Neuron (in vitro differentiated cells): ENCODE data around the gene SEC24C.

Experiments
- H2AFZ ChIP-seq: one replicate; pipeline ENCODE4 v1.6.1; 2013; ENCODE audit warnings: low read depth, mild to moderate bottlenecking, inconsistent platforms, low read length, moderate library complexity
- H3K27me3 ChIP-seq: one replicate; pipeline ENCODE4 v1.6.1; 2013; ENCODE audit warnings: low read length; ENCODE audit not compliant: insufficient read depth
- H3K36me3 ChIP-seq: one replicate; pipeline ENCODE4 v1.6.1; 2013; ENCODE audit warnings: low read length; ENCODE audit not compliant: insufficient read depth
- H3K4me1 ChIP-seq: one replicate; pipeline ENCODE4 v1.6.1; 2013; ENCODE audit warnings: low read length; ENCODE audit not compliant: insufficient read depth
- H3K4me3 ChIP-seq: 2 replicates; pipeline ENCODE4 v1.5.1; 2013; ENCODE audit warnings: mild to moderate bottlenecking, low read length, moderate library complexity
- H3K9me3 ChIP-seq: one replicate; pipeline ENCODE4 v1.6.1; 2013; ENCODE audit warnings: low read length

SEC24C gene

DNA sequence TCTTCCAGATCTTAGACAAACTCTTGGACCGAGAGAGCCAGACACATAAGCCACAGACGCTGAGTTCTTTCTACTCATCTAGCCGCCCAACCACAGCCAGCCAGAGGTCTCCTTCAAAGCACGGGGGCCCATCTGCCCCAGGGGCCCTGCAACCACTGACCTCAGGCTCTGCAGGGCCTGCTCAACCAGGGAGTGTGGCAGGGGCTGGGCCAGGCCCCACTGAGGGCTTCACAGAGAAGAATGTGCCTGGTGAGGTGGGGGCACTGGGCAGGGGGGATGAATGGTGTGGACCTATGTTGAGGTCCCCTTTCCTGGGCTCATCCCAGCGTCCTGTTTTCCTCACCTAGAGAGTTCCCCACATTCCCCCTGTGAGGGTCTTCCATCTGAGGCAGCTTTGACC lies 52.6 kb downstream of the SEC24C start:
- Histone ChIP-seq H3K9me3 (no peaks in the 10 kb centered on the region), H3K36me3 (peaks cover 78% of the 10 kb centered on the region), H3K27me3 (no peaks in the 10 kb centered on the region), H3K4me3 (no peak overlapping the region), H3K4me1 (no peaks in the 10 kb centered on the region), H2AFZ (no peak overlapping the region)

DNA sequence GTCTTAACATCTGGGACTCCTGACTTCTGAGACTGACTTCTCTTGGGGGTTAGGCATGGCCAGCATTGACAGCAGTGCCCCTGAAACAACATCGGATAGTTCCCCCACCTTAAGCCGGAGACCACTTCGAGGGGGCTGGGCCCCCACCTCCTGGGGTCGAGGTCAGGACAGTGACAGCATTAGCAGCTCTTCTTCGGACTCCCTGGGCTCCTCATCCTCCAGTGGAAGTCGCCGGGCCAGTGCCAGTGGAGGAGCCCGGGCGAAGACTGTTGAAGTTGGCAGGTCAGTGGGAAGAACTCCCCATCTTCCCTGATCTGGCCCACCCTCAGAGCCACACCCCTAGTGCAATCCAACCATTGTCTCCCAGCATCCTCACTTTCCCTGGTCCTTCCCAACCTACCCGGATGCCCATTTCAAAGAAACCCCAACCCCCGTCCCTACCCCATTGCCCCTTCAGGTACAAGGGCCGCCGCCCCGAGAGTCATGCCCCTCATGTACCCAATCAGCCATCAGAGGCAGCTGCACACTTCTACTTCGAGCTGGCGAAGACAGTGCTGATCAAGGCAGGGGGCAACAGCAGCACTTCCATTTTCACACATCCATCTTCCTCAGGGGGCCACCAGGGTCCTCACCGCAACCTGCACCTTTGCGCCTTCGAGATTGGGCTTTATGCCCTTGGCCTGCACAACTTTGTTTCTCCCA lies 53.3 kb downstream of the SEC24C start:
- no peak overlapping the region for H3K4me3 ChIP-seq
- H3K4me1 ChIP-seq = no peaks in the 10 kb centered on the region
- H3K9me3 ChIP-seq = no peaks in the 10 kb centered on the region
- H3K27me3 ChIP-seq = no peaks in the 10 kb centered on the region
- peaks cover 81% of the 10 kb centered on the region for H3K36me3 ChIP-seq
- H2AFZ ChIP-seq = no peak overlapping the region

DNA sequence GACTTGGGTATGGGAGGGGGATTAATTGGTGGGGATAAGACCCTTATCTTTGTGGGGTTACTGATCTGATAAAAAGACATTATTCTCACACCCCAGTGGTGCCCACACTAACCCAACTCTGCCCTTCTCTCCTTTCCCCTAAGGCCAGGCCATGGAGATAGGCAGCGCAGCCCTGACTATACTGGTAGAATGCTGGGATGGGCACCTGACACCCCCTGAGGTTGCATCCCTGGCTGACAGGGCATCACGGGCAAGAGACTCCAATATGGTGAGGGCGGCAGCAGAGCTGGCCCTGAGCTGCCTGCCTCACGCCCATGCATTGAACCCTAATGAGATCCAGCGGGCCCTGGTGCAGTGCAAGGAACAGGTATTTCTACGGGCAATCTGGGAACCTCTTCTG lies 53.9 kb downstream of the SEC24C start:
- Histone ChIP-seq H3K4me3 (no peak overlapping the region), H3K36me3 (peaks cover 80% of the 10 kb centered on the region), H2AFZ (no peak overlapping the region)

DNA sequence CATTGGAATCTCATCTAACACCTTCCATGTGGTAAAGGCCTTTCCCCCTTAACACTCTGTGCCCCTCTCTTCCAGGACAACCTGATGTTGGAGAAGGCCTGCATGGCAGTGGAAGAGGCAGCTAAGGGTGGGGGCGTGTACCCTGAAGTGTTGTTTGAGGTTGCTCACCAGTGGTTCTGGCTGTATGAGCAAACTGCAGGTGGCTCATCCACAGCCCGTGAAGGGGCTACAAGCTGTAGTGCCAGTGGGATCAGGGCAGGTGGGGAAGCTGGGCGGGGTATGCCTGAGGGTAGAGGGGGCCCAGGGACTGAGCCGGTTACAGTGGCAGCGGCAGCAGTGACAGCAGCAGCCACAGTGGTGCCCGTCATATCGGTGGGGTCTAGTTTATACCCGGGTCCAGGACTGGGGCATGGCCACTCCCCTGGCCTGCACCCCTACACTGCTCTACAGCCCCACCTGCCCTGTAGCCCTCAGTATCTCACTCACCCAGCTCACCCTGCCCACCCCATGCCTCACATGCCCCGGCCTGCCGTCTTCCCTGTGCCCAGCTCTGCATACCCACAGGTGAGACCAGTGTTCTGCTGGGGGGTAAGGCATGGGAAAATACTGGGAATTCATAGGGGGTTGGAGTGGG lies 54.9 kb downstream of the SEC24C start:
- no peaks in the 10 kb centered on the region for H3K4me1 ChIP-seq
- no peaks in the 10 kb centered on the region for H3K27me3 ChIP-seq
- H3K36me3 ChIP-seq = peaks cover 81% of the 10 kb centered on the region
- H3K9me3 ChIP-seq = no peaks in the 10 kb centered on the region
- H3K4me3 ChIP-seq = no peak overlapping the region
- no peak overlapping the region for H2AFZ ChIP-seq

More for the DNA sequence above, 53.9 kb downstream of the SEC24C start:
- no peaks in the 10 kb centered on the region for H3K27me3 ChIP-seq
- H3K4me1 ChIP-seq = no peaks in the 10 kb centered on the region
- no peaks in the 10 kb centered on the region for H3K9me3 ChIP-seq

DNA sequence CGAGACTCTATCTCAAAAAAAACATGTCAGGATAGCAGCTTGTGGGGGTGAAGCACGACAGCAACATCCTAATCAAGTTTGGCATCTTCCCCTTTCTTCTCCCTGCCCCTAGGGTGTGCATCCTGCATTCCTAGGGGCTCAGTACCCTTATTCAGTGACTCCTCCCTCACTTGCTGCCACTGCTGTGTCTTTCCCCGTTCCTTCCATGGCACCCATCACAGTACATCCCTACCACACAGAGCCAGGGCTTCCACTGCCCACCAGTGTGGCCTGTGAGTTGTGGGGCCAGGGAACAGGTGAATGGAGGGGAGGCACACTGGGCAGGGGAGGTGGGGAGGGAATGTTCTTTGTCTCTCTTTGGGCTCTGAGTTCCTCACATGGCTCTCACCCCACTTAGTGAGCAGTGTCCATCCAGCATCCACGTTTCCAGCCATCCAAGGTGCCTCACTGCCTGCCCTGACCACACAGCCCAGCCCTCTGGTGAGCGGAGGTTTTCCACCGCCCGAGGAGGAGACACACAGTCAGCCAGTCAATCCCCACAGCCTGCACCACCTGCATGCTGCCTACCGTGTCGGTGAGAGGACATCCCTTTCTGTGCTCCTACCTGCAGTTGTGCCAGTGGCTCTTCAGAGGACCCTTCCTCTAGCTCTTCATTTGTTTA lies 55.9 kb downstream of the SEC24C start:
- no peaks in the 10 kb centered on the region for H3K9me3 ChIP-seq
- H3K36me3 ChIP-seq = peaks cover 73% of the 10 kb centered on the region
- H3K4me1 ChIP-seq = no peaks in the 10 kb centered on the region
- no peaks in the 10 kb centered on the region for H3K27me3 ChIP-seq
- no peak overlapping the region for H3K4me3 ChIP-seq
- H2AFZ ChIP-seq = no peak overlapping the region

DNA sequence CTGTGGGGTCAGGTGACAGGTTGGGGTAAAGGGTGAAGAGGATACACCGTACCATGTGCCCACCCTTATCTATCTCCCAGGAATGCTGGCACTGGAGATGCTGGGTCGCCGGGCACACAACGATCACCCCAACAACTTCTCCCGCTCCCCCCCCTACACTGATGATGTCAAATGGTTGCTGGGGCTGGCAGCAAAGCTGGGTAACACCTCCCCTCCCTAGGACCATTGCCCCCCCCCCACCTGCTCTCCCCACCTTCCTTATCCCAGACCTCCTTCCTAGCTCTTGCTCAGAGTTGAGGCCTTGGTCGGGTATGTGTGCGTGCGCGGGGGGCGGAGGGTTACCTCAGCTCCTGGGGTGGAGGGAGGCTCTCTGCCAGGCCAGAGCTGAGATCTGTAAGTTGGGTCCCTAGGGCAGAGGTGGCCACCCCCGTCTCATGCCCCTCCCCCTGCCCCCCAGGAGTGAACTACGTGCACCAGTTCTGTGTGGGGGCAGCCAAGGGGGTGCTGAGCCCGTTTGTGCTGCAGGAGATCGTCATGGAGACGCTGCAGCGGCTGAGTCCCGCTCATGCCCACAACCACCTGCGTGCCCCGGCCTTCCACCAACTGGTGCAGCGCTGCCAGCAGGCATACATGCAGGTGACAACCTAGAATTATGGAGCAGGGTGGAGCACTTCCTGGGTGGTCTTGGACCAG lies 56.5 kb downstream of the SEC24C start:
- no peaks in the 10 kb centered on the region for H3K9me3 ChIP-seq
- no peak overlapping the region for H3K4me3 ChIP-seq
- no peaks in the 10 kb centered on the region for H3K4me1 ChIP-seq
- H3K27me3 ChIP-seq = no peaks in the 10 kb centered on the region
- H3K36me3 ChIP-seq = peaks cover 72% of the 10 kb centered on the region
- H2AFZ ChIP-seq = no peak overlapping the region

DNA sequence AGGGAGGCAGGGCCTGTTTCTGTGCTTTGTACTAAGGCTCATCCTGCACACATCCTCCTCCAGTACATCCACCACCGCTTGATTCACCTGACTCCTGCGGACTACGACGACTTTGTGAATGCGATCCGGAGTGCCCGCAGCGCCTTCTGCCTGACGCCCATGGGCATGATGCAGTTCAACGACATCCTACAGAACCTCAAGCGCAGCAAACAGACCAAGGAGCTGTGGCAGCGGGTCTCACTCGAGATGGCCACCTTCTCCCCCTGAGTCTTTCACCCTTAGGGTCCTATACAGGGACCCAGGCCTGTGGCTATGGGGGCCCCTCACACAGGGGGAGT lies 57.0 kb downstream of the SEC24C start:
- H3K9me3 ChIP-seq = no peaks in the 10 kb centered on the region
- peaks cover 77% of the 10 kb centered on the region for H3K36me3 ChIP-seq

DNA sequence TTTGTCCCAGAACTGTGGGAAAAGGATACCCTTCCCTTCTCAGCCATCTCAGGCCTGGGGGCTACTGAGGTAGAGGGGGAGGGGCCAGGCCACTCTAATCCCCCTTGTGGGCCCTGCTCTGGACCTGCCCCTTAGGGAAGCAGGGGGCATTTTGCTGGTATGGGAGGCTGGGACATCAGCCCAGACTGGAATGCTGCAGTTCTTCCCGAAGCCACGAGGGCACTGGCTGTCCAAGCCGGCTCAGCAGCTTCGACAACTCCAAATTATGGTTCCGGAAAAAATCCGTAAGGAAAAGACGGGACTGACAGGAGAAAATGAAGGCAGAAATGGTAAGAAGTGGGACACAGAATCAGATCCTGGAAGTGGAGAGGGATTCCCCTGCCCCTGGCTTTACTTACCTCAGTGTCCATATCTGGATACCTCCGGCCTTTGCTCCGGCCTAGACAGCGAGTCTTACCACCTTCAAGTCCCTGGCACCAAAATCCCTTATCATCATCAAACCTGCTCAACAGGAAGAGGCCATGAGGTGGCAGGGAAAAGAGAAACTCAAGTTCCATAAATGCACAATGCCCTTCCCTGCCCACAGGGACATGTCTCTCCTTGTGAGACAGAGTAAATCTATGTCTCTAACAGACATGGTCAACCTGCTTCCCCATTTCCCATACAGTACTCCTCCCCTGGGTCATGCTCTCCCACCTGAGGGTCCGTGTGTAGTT lies 58.3 kb downstream of the SEC24C start:
- H2AFZ ChIP-seq = no peak overlapping the region
- no peaks in the 10 kb centered on the region for H3K27me3 ChIP-seq
- H3K36me3 ChIP-seq = peaks cover 82% of the 10 kb centered on the region
- no peaks in the 10 kb centered on the region for H3K4me1 ChIP-seq
- H3K9me3 ChIP-seq = no peaks in the 10 kb centered on the region
- no peak overlapping the region for H3K4me3 ChIP-seq

More for the DNA sequence above, 57.0 kb downstream of the SEC24C start:
- H2AFZ ChIP-seq = no peak overlapping the region
- no peak overlapping the region for H3K4me3 ChIP-seq
- no peaks in the 10 kb centered on the region for H3K27me3 ChIP-seq
- no peaks in the 10 kb centered on the region for H3K4me1 ChIP-seq

DNA sequence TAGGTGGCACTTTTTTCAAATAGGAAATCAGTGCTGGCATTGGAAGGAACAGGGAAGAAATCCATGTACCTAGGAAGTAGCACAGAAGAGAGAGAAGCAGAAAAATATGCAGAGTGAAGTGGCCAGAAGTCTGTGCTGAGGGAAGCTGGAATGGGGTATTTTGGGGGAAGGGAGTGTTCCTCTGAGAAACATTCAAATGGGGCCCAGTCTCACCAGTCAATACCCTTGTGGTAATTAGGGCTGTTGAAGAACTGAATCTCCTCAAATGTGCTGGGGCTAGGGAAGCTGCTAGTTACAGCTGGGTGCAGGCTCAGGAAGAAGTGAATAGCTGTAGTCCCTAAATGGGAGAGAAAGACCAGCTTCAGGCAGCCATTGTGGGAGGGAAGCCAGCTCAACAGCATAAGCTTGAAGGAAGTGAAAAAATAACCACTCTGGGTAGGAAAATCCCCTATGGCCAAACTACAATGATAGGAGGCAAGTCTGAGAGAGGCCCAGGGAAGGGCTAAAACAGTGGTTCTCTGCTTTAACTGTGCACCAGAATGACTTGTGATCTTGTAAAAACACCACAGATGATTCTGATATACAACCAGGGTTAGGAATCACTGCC lies 59.6 kb downstream of the SEC24C start:
- Histone ChIP-seq H3K9me3 (no peaks in the 10 kb centered on the region), H3K36me3 (peaks cover 81% of the 10 kb centered on the region), H2AFZ (no peak overlapping the region), H3K27me3 (no peaks in the 10 kb centered on the region), H3K4me3 (no peak overlapping the region), H3K4me1 (no peaks in the 10 kb centered on the region)

DNA sequence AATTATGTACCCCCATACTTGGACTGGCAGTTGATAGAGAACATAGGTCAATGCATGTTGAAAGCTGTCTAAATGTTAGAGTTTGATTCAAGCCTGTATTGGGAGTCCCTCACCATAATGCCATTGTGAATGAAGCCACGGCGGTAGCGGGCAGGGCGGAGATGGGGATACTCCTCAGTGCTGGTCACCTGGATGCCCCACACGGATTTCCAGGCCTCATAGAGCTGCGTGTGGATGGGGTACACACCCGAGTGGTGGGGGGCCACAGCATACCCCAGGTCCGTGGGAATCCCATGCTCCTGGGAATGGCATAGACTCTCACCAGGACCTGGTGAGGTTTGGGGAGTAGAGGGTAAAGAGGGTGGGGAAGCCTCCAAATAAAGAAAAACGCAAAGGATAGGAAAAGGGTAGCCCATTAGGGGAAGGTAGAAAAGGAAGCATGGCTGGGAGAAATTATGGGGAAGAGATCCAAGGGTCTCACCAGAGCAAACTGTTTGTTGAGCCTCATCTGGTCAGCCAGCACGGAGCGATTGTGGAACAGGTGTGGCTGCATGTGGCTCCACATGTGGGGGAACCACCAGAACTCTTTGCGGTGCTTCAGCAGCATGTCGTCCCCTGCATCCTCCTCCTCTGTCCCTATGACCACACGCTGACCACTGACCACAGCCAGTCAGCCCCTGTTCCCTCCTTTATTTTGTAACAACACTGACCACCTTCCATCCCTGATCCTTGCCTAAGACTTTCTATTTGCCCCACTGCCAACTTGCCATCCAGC lies 62.2 kb downstream of the SEC24C start:
- Histone ChIP-seq H3K9me3 (no peaks in the 10 kb centered on the region), H3K4me1 (peaks cover 4% of the 10 kb centered on the region), H3K4me3 (no peak overlapping the region), H3K27me3 (no peaks in the 10 kb centered on the region), H3K36me3 (peaks cover 65% of the 10 kb centered on the region), H2AFZ (no peak overlapping the region)

DNA sequence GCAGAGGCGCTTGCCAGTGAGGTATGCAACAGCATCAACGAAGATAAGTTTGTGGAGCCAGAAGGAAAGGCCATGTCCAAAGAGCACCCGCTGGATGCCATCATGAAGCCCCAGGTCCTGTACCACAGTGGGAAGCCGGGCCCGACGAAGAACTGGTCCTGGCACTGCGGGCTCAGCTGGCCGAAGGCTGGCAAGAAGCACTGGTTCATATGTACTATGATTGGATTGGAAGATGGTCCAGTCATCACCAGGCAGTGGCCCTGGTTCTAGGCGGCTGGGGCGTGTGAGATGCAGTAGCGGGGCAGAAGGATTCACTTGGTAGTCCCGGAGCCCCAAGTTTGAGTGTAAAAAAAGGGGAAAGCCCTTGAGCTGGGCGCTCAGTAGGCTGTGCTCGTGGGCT lies 63.3 kb downstream of the SEC24C start:
- peaks cover 53% of the 10 kb centered on the region for H3K36me3 ChIP-seq
- peaks cover 4% of the 10 kb centered on the region for H3K4me1 ChIP-seq

More for the DNA sequence above, 63.3 kb downstream of the SEC24C start:
- Histone ChIP-seq H3K27me3 (no peaks in the 10 kb centered on the region), H2AFZ (no peak overlapping the region), H3K9me3 (no peaks in the 10 kb centered on the region), H3K4me3 (no peak overlapping the region)
